Measurements from ENCODE around the gene FMO2. TPM values are rescaled to one million over a fixed set of nuclear protein-coding genes. Genes with fewer than 3 reads are reported as not detected.
A peak's percentile ranks its signal among the peaks of the same experiment; 100 is the strongest.

The FMO2 gene
- total RNA-seq, 1 experiment from 2014 or later, result not detected

DNA sequence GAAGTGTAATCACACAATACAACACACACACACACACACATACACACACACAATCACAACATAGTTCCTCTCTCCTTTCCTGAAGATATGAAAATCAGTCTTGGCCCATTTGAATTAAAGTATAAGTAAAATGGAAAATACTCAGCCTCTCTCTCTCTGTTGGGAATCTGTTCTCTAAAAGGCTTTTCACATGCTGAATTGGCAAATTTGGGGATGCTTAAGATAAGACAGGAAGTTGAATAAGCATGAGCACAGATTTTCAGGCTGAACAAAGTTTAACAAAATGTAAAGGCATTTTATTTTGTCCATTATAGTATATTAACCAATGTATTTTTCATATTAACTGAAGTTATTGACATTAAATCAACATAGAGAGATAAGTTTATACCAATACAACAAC is 23.7 kb upstream of the FMO2 start:
- no peak for DNase-seq (ENCODE audit: low read depth, low spot score)
- in situ Hi-C loops (cut with HindIII; ENCODE audit: low pct_unique_long_range_greater_than_20kb, low sequenced_read_pairs), result no loop called here

DNA sequence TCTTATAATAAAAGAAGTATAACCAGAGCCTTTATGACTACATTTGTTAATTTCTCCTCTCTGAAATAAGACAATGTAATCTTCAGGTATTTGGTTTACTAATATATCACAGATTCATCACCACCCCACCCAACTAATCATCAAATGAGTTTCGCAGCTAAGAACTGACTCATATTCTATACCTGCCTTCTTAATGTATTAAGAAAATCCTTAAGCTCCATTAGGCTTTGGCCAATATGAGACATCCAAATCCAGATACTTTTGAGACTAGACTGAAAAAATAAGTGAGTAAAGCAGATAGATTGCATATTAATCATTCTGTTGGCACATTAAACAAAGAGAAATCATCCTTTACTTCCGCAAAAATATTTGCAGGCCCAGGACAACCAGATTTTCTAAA is 18.7 kb upstream of the FMO2 start:
- in situ Hi-C loops (cut with HindIII; ENCODE audit: low pct_unique_long_range_greater_than_20kb, low sequenced_read_pairs), result no loop called here
- DNase-seq (ENCODE audit: low read depth, low spot score), result no peak

DNA sequence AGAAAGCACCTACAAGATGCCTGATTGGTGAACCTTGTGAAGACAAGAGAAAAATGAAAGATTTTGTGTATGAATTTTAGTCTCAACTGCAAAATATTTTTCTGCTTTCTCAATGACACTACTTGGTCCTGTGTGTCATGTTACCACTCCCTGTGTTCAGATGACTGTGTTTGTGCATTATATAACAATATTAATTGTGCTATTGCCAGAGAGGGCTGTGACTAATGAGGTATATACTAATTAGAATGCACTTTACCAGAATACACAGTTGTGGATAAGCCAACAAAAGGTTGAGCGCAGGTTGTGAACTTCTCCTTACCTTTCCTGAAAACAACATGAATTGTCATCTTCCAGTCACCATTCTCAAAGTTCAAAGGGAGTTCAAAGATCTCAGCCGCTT is 17.3 kb upstream of the FMO2 start:
- DNase-seq (ENCODE audit: low read depth, low spot score), result no peak
- in situ Hi-C loops (cut with HindIII; ENCODE audit: low pct_unique_long_range_greater_than_20kb, low sequenced_read_pairs), result no loop called here

DNA sequence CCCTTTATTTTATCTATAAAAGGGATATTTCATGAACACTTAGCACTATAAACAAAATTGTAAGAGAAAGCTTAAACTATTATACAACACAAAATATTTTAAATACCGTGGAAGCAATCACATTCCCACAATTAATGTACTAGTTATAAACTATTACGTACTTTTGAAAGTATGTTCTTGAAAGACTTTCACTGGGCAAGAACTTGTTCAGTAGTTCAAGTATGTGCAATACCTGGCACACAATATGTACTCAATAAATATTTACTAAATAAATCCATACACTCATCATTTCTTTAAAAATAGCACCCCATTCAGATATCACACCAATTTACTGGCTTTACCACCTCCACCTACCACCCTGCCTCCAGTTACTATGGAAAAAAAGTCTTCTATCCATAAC is 12.6 kb upstream of the FMO2 start:
- in situ Hi-C loops (cut with HindIII; ENCODE audit: low pct_unique_long_range_greater_than_20kb, low sequenced_read_pairs), result no loop called here
- DNase-seq (ENCODE audit: low read depth, low spot score), result no peak

DNA sequence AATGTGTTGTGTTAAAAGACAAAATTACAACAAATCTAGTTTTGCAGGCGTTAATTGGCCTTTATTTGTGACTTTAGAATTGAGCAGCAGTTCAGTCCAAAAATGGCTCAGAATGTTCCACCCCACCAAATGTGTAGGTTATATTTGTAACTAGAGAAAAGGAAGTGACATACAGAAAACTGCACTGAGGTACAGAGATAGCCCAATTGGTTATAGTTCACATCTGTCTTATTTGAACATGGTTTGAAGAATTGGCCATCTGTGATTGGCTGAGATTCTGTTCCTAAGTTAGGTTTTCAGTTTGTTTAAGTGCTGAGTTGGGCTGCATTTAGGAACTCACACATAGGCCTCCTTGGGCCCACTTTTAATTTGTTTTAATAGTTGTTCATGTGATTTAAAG is 12.0 kb upstream of the FMO2 start:
- in situ Hi-C loops (cut with HindIII; ENCODE audit: low pct_unique_long_range_greater_than_20kb, low sequenced_read_pairs), result no loop called here
- DNase-seq (ENCODE audit: low read depth, low spot score), result no peak

DNA sequence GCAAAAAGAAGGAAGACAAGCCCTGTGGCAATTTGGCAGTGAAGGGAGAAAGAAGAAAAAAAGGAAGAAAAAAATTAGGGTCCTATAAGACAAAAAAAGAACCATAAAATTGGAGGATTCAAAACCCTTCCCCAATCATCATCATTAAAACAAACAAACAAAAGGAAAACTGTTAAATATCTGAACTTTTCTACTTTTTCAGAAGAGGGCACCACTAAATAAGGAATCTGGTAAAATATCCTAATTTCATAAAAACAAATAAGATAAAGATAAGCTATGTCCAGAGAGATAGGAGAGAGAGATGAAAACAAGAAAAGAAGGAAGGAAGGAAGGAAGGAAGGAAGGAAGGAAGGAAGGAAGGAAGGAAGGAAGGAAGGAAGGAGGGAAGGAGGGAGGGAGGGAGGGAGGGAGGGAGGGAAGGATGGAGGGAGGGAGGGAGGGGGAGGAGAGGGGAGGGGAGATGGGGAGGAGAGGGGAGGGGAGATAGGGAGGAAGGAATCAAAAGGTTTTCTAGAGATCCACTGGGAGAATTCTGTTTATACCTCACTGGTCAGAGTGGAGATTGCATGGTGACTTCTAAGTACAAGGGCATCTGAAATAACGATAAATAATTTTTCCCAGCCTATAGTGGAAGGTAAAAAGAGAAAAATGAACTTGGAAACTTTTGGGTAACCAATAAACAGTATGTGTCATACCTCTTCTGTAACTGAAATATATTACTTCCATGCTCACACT is 10.4 kb upstream of the FMO2 start:
- no peak for DNase-seq (ENCODE audit: low read depth, low spot score)
- in situ Hi-C loops (cut with HindIII; ENCODE audit: low pct_unique_long_range_greater_than_20kb, low sequenced_read_pairs), result no loop called here

DNA sequence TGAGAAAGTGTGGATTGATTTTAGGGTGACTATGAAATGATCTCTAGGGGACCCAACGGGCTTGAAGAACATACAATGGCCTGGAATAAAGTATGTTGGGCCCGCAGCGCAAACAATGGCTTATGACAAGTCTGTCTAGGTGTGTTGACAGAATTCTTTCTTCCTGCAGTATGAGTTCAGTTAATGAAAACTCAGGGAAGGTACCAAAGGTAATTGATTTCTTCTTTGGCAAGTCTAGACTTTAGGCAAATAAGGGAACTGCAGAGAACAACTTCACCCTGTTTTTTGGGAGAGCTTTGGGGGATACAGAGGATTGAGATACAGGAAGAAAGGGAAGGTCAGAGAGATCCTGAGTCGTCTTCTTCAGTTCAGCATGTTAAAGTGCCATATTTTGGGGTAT is 7.8 kb upstream of the FMO2 start:
- DNase-seq (ENCODE audit: low read depth, low spot score), result no peak
- in situ Hi-C loops (cut with HindIII; ENCODE audit: low pct_unique_long_range_greater_than_20kb, low sequenced_read_pairs), result no loop called here

DNA sequence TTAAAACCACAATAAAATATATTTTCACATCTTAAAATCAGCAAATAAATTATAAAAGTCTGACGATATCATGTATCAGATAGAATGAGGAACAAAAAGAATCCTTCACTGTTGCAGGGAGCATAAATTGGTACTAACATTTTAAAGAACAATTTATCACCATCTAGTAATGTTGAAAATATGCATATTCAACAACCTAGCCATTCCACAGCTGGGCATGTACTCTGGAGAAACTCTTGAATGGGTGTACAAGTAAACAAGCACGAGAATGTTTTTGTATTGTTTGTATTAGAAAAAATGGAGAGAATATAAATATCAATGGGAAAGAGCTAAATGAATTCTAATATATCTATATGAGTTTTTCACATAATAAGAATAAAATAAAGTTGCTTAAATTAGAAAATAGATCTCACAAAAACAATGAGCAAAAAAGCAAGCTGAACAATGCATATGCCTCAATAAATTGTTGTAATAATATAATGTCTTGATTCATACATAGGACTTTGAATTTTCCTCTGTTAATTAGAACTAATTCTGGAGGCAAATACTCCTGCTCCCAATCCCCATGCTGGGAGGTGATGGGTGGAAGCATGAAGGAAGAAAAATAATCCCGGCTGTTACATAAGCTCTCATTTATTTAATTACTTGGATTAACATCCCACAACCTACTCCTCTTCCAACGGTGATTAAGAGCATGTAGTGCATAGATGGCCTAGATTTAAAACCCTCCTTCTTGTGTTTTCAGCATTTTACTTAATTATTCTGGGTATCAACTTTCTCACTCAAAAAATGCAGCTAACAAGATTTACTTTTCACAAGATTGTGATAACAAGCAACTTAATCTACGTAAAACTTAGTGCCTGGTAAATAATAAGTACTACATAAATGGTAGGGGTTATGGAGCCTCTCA is 5.5 kb upstream of the FMO2 start:
- in situ Hi-C loops (cut with HindIII; ENCODE audit: low pct_unique_long_range_greater_than_20kb, low sequenced_read_pairs), result no loop called here
- DNase-seq (ENCODE audit: low read depth, low spot score), result no peak

DNA sequence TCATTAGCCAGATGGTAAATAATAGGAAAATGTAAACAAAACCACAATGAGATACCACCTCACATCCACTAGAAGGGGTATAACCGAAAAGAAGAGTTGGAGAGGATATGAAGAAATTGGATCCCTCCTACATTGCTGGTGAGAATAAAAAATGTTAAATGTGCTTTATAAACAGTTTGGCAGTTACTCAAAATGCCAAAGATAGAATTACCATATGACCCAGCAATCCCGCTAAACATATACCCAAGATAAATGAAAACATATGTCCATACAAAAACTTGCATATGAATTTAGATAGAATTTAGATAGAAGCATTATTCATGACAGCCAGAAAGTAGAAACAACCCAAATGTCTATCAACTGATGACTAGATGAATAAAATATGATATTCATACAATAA is 4.4 kb upstream of the FMO2 start:
- DNase-seq (ENCODE audit: low read depth, low spot score), result no peak
- in situ Hi-C loops (cut with HindIII; ENCODE audit: low pct_unique_long_range_greater_than_20kb, low sequenced_read_pairs), result no loop called here

DNA sequence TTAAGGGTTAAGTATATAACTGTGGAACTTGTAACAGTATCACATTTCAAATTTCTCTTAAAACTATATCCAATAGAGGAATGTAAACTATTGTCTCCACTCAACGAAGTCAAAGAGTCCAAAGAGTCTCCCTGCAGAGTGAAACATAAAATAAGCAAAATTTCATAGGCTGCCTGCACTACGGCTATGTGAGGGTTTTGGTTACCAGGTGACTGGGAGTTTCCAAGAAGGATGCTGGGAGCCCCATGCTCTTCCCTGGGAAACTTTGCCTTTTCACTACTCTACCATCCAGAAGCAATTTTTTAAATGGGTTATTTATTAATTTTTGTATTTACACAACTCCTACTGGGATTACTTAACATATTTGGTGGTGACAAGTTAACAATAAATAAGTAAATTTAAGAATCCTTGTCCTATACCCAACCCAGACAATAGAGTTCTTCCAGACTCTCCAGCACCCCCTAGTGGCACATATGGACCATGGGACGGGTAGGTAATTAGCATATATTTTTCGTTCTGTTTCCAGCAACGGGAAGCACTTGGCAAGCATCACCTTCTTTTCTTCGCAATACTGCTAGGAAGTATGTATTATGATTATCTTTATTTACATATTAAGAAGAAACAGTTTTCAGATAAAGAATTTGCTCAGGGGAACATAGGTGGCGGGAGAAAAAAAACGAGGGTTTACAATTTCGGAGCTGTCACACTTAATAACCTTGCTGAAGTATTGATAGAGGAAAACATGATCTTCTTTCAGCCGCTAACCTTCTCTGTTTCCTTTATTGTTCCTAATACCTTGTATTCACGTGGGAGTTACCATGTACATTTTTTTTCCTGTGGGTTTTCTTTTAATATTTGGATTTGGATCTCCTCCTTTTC is 3.5 kb downstream of the FMO2 start:
- peak; percentile 76 for DNase-seq (ENCODE audit: low read depth, low spot score)
- in situ Hi-C loops (cut with HindIII; ENCODE audit: low pct_unique_long_range_greater_than_20kb, low sequenced_read_pairs), result no loop called here

DNA sequence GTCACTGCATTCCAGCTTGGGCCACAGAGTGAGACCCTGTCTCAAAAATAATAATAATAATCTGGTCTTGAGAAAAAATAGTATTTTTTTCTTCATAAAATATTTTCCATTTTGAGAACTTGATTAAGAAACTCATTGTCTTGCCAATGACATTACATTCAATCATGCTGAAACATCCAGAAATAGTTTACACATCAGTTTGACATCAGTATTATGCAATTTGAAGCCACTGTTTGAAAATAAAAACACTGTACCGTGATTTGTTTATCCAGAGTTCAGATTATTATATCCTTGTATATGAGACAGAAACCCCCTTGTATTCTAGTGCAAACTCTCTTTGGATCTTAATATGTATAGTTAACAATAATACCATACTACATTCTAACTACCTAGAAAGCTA is 6.9 kb downstream of the FMO2 start:
- DNase-seq (ENCODE audit: low read depth, low spot score), result no peak
- in situ Hi-C loops (cut with HindIII; ENCODE audit: low pct_unique_long_range_greater_than_20kb, low sequenced_read_pairs), result no loop called here

DNA sequence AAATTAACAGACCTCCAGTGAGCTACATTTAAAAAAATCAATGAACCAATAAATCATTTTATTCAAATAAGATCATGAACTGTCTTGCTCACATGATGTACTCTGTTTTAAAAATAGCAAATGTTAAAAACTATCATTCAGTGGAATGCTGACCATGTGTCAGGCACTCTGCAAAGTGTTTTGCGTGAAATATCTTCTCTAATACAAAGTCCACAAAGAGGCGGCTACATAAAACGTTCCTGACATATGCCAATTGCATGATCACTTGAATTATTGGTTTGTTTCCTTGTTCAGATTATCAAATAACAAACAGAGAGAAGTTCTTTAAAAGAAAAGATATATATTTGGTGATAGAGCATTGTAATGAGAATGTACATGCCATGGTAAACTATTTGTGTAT is 10.7 kb downstream of the FMO2 start:
- no peak for DNase-seq (ENCODE audit: low read depth, low spot score)
- in situ Hi-C loops (cut with HindIII; ENCODE audit: low pct_unique_long_range_greater_than_20kb, low sequenced_read_pairs), result no loop called here

DNA sequence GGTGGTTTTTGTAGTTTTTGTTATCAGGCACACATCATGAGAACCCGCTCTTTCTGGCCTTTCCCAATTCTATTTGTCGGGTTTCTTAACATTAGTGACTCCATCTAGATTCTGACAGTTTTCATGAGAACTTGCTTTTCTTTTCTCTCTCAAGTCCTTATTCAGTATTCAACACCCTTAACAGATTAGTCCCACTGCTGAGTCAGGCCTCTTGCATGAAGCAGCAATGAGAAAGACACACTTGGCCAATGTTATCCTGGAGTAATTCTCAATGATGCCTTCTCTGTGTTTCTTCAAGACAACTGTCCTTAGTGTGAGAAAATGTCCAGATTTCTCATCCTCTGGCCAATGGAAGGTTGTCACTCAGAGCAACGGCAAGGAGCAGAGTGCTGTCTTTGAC is 11.3 kb downstream of the FMO2 start:
- DNase-seq (ENCODE audit: low read depth, low spot score), result no peak
- in situ Hi-C loops (cut with HindIII; ENCODE audit: low pct_unique_long_range_greater_than_20kb, low sequenced_read_pairs), result no loop called here

DNA sequence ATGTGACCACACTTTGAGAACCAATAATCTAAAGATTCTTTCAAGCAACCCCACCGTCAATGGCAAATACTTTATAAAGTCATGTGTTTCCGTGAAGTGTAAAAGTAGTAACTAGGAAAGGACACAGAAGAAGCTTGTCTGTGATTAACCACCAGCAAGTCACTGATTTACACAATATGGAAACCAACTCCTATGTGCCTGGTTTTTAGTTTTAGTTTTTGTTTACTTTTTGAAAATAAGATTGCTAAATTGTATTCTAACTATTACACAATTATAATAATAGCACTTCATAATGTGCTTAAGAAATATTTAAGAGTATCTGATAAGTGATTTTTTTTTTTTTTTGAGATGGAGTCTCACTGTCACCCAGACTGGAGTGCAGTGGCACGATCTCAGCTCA is 13.0 kb downstream of the FMO2 start:
- in situ Hi-C loops (cut with HindIII; ENCODE audit: low pct_unique_long_range_greater_than_20kb, low sequenced_read_pairs), result no loop called here
- DNase-seq (ENCODE audit: low read depth, low spot score), result peak; percentile 42

DNA sequence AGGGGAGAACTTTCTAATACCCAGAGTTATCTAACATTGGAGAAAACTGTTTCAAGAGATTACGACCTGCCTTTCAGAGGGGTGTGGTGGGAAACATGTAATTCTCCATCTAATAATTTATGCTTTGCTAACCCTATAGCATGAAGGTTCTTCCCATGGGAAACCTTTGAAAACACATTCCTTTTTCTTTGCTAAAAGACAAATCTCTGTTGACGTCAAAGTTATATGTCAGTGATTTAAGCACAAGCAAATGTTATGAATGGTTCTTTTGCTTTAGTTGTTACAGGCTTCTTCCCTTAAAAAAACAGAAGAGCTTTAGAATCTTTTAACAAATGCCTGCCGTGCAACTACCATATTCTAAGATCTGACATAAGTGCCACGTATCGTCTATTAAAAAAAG is 19.2 kb downstream of the FMO2 start:
- peak; percentile 91 for DNase-seq (ENCODE audit: low read depth, low spot score)
- in situ Hi-C loops (cut with HindIII; ENCODE audit: low pct_unique_long_range_greater_than_20kb, low sequenced_read_pairs), result no loop called here

DNA sequence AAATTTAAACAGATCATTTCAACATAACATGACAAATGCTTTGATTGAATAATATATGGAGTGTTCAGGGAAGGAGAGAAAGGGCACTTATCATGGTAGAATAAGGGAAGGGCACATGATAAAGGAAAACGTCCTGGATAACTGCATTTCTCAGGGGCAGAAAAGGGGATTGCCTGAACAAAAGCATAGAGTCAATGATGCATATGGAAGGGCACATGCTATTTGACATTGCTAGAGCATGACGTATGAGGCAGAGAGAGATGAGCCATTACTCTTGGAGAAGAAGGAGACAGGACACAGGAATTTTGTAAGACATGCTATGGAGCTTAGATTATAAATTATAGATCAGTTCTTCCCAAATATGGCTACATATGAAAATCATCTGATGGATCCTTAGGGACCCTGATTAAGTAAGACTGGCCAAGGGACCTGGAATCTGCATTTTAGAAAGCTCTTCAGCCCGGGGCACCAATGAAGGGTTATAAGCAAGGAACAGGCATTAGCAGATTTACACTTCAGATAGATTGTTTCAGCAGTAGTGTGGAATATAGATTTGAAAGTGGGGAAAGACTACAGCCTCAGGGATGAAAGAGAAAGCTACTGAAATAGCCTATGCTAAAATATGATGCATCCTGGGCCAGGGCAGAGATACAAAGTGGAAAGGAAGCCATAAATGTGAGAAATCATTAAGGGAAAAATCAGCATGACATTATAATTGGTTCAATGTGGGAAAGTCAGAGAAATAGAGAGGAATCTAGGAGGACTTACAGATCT is 21.3 kb downstream of the FMO2 start:
- peak; percentile 11 for DNase-seq (ENCODE audit: low read depth, low spot score)
- in situ Hi-C loops (cut with HindIII; ENCODE audit: low pct_unique_long_range_greater_than_20kb, low sequenced_read_pairs), result no loop called here

DNA sequence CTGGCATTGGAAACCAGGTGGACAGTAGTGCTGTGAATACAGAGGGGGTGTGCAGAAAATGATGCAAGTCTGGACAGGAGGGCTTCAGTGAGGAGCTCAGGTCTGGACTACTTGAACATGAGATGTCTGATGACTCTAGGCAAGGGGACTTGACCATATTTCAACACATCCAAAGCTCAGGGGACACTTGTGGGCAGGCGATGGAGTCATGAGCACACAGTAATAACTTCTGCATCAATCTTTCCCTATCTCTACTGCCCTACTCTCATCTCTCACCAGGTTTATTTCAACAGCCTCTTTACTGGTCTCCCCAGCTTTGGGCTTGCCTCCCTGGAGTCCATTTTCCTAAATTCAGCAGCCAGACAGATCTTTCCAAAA is 21.9 kb downstream of the FMO2 start:
- in situ Hi-C loops (cut with HindIII; ENCODE audit: low pct_unique_long_range_greater_than_20kb, low sequenced_read_pairs), result no loop called here
- no peak for DNase-seq (ENCODE audit: low read depth, low spot score)

DNA sequence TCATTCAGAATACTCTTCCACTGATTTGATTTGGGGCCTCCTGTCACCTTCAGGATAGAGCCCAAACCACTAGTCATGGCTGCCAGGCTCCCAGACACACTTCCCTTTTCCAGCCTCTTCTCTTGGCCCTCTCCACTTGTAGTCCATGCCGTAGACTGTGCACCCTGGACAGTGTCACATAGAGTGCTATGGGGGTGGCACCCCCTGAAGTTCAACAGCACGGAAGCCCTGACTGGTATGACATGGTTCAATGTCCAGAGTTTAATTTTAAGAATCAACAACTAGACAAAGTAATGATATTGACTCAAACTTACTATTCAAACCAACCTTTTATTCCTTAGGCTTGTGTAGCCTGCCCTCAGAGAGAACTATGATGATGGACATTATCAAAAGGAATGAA is 22.3 kb downstream of the FMO2 start:
- no peak for DNase-seq (ENCODE audit: low read depth, low spot score)
- in situ Hi-C loops (cut with HindIII; ENCODE audit: low pct_unique_long_range_greater_than_20kb, low sequenced_read_pairs), result no loop called here
